Thyroid gland (tissue), 4 donors: ENCODE measurements around the gene DENND1A. TPM values are rescaled to one million over a fixed set of nuclear protein-coding genes. Genes with fewer than 3 reads are reported as not detected.

ENCODE experiments used
- DNase-seq, 2 donors: peaks; one replicate each; pipeline ENCODE4 v3.0.0-alpha.2; 2019
- H3K27ac ChIP-seq, 3 donors: fragments of 200-600 bp; sonication (generic); 1 replicate in 2 of 3; 2 replicates in 1 of 3; pipeline ENCODE4 v1.5.1; 2016 to 2019; ENCODE audit warnings: mild to moderate bottlenecking in 1 of 3, moderate library complexity in 1 of 3
- H3K27me3 ChIP-seq: fragments of 200-600 bp; sonication (generic); one replicate; pipeline ENCODE4 v1.5.1; 2019
- H3K36me3 ChIP-seq, 2 donors: fragments of 200-600 bp; sonication (generic); one replicate each; pipeline ENCODE4 v1.5.1; 2016 to 2019
- H3K4me1 ChIP-seq, 2 donors: fragments of 200-600 bp; sonication (generic); one replicate each; pipeline ENCODE4 v1.5.1; 2017 to 2019
- H3K4me3 ChIP-seq, 3 donors: fragments of 200-600 bp; sonication (generic); replicated peaks in 1 of 3; 1 replicate in 2 of 3; 2 replicates in 1 of 3; pipeline ENCODE4 v1.5.1; 2016; ENCODE audit warnings: mild to moderate bottlenecking in 1 of 3
- H3K9me3 ChIP-seq: fragments of 200-600 bp; sonication (generic); one replicate; pipeline ENCODE4 v1.5.1; 2017
- CTCF ChIP-seq, 6 experiments: fragments of 200-600 bp in 3 of 6; fragments of 450-650 bp in 3 of 6; sonication (generic) in 3 of 6; IDR thresholded peaks; one replicate each; pipeline ENCODE4 v1.5.1; 2016 to 2019; ENCODE audit warnings: antibody characterized with exemption in 6 of 6, mild to moderate bottlenecking in 2 of 6, inconsistent platforms in 1 of 6, moderate library complexity in 1 of 6
- POLR2A ChIP-seq, 2 donors: fragments of 450-650 bp; IDR thresholded peaks; one replicate each; pipeline ENCODE4 v1.6.1; 2017; ENCODE audit warnings: antibody characterized with exemption in 2 of 2, mild to moderate bottlenecking in 2 of 2, moderate library complexity in 1 of 2
- WGBS, 2 donors: methylation state at CpG; one replicate each; pipeline ENCODE4 v1.1.5; 2017; 5-methylcytosine and 5-hydroxymethylcytosine counted together
- intact Hi-C: fragments of 100-400 bp; cut with DNase I; formaldehyde crosslinking; loops from one replicate; pipeline ENCODE4 v1.15.1; 2023
- total RNA-seq, 4 donors: library from RNA; depleted of rRNA; stranded (reverse); fragments of >200 nt; gene quantifications; one replicate each; pipeline ENCODE4 v1.2.3, GENCODE V29; 2016

Gene DENND1A
- total RNA-seq, 4 donors from 2014 or later: 18.8 to 34.4 (median 28.2) TPM

GRCh38 chr9:123471843-123472570 lies 457.9 kb downstream of the DENND1A start:
- H3K4me3 ChIP-seq: no peak overlapping the region
- no peaks in the 10 kb centered on the region for H3K9me3 ChIP-seq
- WGBS, 2 donors: 88 to 91% methylated on average over 11 to 12 of the region's 12 CpGs
- H3K4me1 ChIP-seq: no peaks in the 10 kb centered on the region
- intact Hi-C loops: no loop called here
- TF ChIP-seq CTCF (IDR thresholded peaks at IDR 0.05): no peak
- no peak for TF ChIP-seq POLR2A (IDR thresholded peaks at IDR 0.05)
- H3K36me3 ChIP-seq: no peaks in the 10 kb centered on the region
- no peaks in the 10 kb centered on the region for H3K27me3 ChIP-seq
- no peak overlapping the region for H3K27ac ChIP-seq
- DNase-seq: no peak

DNA sequence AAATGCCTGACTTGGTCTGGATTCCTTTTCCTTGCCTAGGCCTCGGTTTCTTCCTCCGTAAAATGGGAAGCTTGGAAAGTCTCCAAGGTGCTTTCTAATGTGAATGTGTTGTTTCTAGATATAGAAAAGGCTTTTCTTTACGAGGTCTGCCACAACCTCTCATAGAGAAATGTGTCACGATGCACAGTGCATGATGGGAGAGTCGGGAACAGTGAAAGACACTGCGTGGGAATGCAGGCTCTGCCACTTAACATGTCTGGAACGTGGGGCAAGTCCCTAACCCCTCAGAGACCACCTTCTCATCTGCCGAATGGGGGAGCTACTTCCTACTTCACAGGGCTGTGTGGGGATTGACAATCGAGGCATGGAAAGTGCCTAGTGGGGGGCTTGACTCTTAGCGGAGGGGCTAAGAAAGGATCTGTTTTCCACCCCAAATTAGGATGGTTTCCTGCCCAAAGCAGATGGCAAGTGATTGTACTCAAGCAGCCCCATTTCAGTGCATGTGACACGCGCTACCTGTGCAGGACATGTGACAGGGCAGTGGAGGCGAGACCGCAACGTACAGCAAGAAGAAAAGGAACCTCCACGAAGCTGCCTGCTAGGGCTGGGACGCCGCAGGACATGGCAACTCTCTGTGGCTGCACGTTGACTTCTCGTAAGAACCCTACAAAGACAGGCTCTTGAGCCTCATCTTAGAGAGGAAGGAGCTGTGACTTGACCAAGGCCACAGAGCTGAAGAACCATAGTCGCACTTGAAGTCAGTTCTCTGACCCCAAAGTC lies 458.7 kb downstream of the DENND1A start:
- Histone ChIP-seq H3K4me3 (no peak overlapping the region), H3K9me3 (no peaks in the 10 kb centered on the region), H3K4me1 (no peaks in the 10 kb centered on the region), H3K36me3 (no peaks in the 10 kb centered on the region), H3K27me3 (no peaks in the 10 kb centered on the region), H3K27ac (no peak overlapping the region)
- no peak for TF ChIP-seq POLR2A (IDR thresholded peaks at IDR 0.05)
- no peak for TF ChIP-seq CTCF (IDR thresholded peaks at IDR 0.05)
- intact Hi-C loops: no loop called here
- WGBS, 2 donors: 87 to 89% methylated on average over 20 to 21 of the region's 21 CpGs
- no peak for DNase-seq

GRCh38 chr9:123470121-123470782 lies 459.7 kb downstream of the DENND1A start:
- Histone ChIP-seq H3K4me3 (no peak overlapping the region), H3K36me3 (no peaks in the 10 kb centered on the region), H3K27me3 (no peaks in the 10 kb centered on the region), H3K9me3 (no peaks in the 10 kb centered on the region), H3K4me1 (no peaks in the 10 kb centered on the region), H3K27ac (no peak overlapping the region)
- DNase-seq: no peak
- intact Hi-C loops: no loop called here
- TF ChIP-seq CTCF (IDR thresholded peaks at IDR 0.05) (no peak), POLR2A (IDR thresholded peaks at IDR 0.05) (no peak)
- 82 to 87% methylated on average over 15 of the region's 15 CpGs for WGBS, 2 donors

DNA sequence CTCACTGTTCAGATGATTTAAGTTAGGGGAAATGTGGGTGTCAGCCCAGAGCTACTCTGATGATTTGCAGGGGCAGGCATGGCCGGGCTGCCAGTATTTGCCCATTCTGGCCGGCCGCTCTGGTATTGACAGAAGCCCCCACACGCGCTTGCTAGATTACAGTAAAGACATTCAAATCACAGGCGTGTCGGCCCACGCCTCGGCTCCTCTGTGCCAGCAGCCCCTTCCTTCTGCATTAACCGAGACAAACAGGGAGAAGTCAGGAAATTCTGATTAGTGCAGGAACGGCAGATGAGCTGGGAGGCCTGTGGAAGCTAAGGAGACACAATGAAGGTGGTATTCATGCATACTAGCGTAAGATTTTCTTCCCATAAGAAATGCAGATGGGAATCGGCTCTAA lies 460.6 kb downstream of the DENND1A start:
- Histone ChIP-seq H3K36me3 (no peaks in the 10 kb centered on the region), H3K27ac (no peak overlapping the region), H3K4me1 (no peaks in the 10 kb centered on the region), H3K4me3 (no peak overlapping the region), H3K27me3 (no peaks in the 10 kb centered on the region), H3K9me3 (no peaks in the 10 kb centered on the region)
- 92 to 95% methylated on average over 13 of the region's 13 CpGs for WGBS, 2 donors
- TF ChIP-seq CTCF (IDR thresholded peaks at IDR 0.05) (no peak), POLR2A (IDR thresholded peaks at IDR 0.05) (no peak)
- no peak for DNase-seq
- intact Hi-C loops: no loop called here
